Measurements from ENCODE around the gene LNP1.

The LNP1 gene

GRCh38 chr3:100449214-100449613 is 47.9 kb downstream of the LNP1 start:
- TF ChIP-seq POU6F1 (CRISPR knock-in tag; IDR thresholded peaks at IDR 0.05; ENCODE audit: borderline replicate concordance, low read depth), result no peak
- TF ChIP-seq ZFP3 (CRISPR knock-in tag; IDR thresholded peaks at IDR 0.05), result no peak
- TF ChIP-seq TCF4 (CRISPR knock-in tag; IDR thresholded peaks at IDR 0.05; ENCODE audit: borderline replicate concordance), result no peak
- ATAC-seq, result no peak

GRCh38 chr3:100454677-100455076 is 53.3 kb downstream of the LNP1 start:
- no peak for TF ChIP-seq ZFP3 (CRISPR knock-in tag; IDR thresholded peaks at IDR 0.05)
- TF ChIP-seq CSRNP3 (CRISPR knock-in tag; IDR thresholded peaks at IDR 0.05), result no peak
- TF ChIP-seq TCF4 (CRISPR knock-in tag; IDR thresholded peaks at IDR 0.05; ENCODE audit: borderline replicate concordance), result no peak
- no peak for TF ChIP-seq BACH2 (CRISPR knock-in tag; IDR thresholded peaks at IDR 0.05; ENCODE audit: borderline replicate concordance)
- no peak for TF ChIP-seq ZNF565 (CRISPR knock-in tag; conservative IDR thresholded peaks at IDR 0.05; ENCODE audit: low read depth)
- no peak for TF ChIP-seq GLIS3 (CRISPR knock-in tag; IDR thresholded peaks at IDR 0.05)
- TF ChIP-seq CSDC2 (CRISPR knock-in tag; IDR thresholded peaks at IDR 0.05), result no peak
- TF ChIP-seq, protein P1, sequence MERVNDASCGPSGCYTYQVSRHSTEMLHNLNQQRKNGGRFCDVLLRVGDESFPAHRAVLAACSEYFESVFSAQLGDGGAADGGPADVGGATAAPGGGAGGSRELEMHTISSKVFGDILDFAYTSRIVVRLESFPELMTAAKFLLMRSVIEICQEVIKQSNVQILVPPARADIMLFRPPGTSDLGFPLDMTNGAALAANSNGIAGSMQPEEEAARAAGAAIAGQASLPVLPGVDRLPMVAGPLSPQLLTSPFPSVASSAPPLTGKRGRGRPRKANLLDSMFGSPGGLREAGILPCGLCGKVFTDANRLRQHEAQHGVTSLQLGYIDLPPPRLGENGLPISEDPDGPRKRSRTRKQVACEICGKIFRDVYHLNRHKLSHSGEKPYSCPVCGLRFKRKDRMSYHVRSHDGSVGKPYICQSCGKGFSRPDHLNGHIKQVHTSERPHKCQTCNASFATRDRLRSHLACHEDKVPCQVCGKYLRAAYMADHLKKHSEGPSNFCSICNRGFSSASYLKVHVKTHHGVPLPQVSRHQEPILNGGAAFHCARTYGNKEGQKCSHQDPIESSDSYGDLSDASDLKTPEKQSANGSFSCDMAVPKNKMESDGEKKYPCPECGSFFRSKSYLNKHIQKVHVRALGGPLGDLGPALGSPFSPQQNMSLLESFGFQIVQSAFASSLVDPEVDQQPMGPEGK (CRISPR knock-in tag; IDR thresholded peaks at IDR 0.05; ENCODE audit: borderline replicate concordance), result no peak
- TF ChIP-seq TOX (CRISPR knock-in tag; IDR thresholded peaks at IDR 0.05; ENCODE audit: borderline replicate concordance), result no peak
- no peak for TF ChIP-seq POU6F1 (CRISPR knock-in tag; IDR thresholded peaks at IDR 0.05; ENCODE audit: borderline replicate concordance, low read depth)
- TF ChIP-seq ZC3H10 (CRISPR knock-in tag; IDR thresholded peaks at IDR 0.05), result no peak
- no peak for ATAC-seq

- no peak for ATAC-seq
- peak; percentile 68 for TF ChIP-seq ISL1 (CRISPR knock-in tag; IDR thresholded peaks at IDR 0.05)
- no peak for TF ChIP-seq OSR1 (CRISPR knock-in tag; IDR thresholded peaks at IDR 0.05)
Observed at GRCh38 chr3:100455841-100456550, 54.7 kb downstream of the LNP1 start.

DNA sequence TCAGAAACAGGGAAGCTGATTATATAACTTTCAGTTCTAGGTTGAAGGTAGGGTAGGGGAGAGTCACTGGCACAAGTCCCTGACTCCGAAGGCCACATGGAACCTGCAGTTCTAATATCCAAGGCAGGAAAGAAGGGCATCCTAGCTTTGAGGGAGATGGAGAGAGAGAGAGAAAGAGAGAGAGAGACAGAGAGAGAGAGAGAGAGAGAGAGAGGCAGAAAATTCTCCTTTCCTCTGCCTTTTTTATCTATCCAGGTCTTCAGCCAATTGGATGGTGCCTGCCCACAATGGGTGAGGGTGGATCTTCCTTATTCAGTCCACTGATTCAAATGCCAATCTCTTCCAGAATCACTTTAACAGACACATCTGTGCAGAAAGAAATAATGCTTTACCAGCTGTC is 55.4 kb downstream of the LNP1 start:
- no peak for ATAC-seq
- no peak for TF ChIP-seq ESRRG (CRISPR knock-in tag; IDR thresholded peaks at IDR 0.05)
- no peak for TF ChIP-seq ZNF8 (CRISPR knock-in tag; IDR thresholded peaks at IDR 0.05)
- TF ChIP-seq TSHZ2 (CRISPR knock-in tag; IDR thresholded peaks at IDR 0.05), result no peak
- TF ChIP-seq ISL1 (CRISPR knock-in tag; IDR thresholded peaks at IDR 0.05), result no peak
- TF ChIP-seq TCF4 (CRISPR knock-in tag; IDR thresholded peaks at IDR 0.05; ENCODE audit: borderline replicate concordance), result no peak
- TF ChIP-seq TOX (CRISPR knock-in tag; IDR thresholded peaks at IDR 0.05; ENCODE audit: borderline replicate concordance), result no peak
- TF ChIP-seq ZFP3 (CRISPR knock-in tag; IDR thresholded peaks at IDR 0.05), result no peak
- TF ChIP-seq BACH2 (CRISPR knock-in tag; IDR thresholded peaks at IDR 0.05; ENCODE audit: borderline replicate concordance), result no peak
- TF ChIP-seq ZNF565 (CRISPR knock-in tag; conservative IDR thresholded peaks at IDR 0.05; ENCODE audit: low read depth), result no peak
- no peak for TF ChIP-seq CSRNP3 (CRISPR knock-in tag; IDR thresholded peaks at IDR 0.05)
- TF ChIP-seq, protein P1 (CRISPR knock-in tag; IDR thresholded peaks at IDR 0.05; ENCODE audit: borderline replicate concordance), result no peak
- TF ChIP-seq CSDC2 (CRISPR knock-in tag; IDR thresholded peaks at IDR 0.05), result no peak
- TF ChIP-seq OSR1 (CRISPR knock-in tag; IDR thresholded peaks at IDR 0.05), result no peak
- TF ChIP-seq SNAI2 (CRISPR knock-in tag; IDR thresholded peaks at IDR 0.05), result no peak

All from SK-N-SH treated with all-trans-retinoic acid at 6 μM for 48 hours (cell line).